ENCODE results near the gene CD58.
"Not testable (repeated sequence)": the region's sequence is repeated elsewhere in the genome, so short reads cannot be mapped to it uniquely, and the experiment has no call there.

The CD58 gene

DNA sequence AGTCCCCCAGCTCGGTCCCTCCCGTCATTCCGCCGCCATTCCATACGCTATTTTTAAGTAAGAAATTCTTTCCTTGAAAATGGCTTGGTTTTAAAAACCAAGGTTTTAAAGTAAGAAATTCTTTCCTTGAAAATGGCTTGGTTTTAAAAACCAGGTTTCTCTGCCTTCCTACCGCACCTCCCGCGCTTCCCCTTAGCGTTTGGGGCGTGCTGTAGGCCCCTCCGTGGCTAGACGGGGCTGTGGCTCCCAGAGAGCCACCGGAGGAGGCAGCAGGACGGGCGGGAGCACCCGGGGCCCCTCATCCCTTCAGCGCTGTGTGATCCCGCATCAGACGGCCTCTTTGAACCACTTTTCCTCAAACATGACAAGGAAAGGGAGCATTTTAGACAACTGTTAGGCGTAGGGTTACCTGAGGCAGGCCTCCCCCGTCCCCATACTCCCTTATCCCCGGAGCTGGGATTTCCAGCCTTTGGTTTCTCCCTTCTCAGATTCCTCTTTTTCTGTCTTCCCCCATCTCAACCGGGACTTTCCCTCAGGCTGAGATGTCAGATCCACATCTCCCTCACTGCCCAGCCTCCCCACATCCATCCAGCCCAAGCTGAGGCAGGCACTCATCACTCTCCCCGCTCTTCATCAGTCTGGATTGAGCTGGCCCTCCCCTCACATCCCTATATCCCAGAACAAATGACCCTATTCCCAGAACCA is 541 bp upstream of the CD58 start:
- DNase-seq (ENCODE audit: low read depth in 2 of 2) = no peak

DNA sequence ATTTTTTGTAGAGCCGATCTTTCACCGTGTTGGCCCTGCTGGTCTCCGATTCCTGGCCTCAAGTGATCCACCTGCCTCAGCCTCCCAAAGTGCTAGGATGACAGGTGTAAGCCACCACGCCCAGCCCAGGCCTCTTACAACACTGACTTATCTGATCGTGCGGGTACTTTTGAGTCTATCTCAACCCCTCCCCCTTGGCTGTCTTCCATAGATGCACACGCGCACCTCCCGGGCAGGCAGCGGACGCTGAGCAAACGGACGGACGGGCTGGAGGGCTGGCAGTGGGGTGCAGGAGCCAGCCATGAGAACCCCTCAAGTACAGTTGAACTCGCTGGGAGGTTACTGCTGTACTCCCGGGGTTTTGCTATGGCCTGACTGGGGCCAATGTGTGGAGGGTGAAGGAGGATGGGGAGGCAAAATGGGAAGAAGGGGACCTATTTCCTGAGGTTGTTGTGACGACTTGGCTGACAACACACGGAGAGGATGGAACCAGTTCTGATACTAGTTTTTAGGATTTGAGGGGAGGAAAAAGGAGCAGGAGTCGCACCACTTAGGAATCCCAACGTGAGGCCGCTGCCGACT is 959 bp downstream of the CD58 start:
- DNase-seq (ENCODE audit: low read depth in 2 of 2) = peak in 1 of 2 donors; percentile 46

DNA sequence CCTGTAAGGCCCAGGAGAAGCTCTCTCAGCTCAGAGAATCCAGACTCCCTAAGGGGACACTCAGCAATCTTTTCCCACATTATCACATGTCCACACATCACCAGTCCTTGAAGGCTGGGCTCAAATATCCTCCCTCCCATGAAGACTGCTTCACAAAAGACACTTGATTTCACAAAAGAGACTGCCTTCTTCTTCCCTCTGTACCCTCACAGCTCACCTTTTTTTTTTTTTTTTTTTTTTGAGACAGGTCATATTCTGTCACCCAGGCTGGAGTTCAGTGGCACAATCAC is 1.5 kb downstream of the CD58 start:
- no peak for DNase-seq (ENCODE audit: low read depth in 2 of 2)

DNA sequence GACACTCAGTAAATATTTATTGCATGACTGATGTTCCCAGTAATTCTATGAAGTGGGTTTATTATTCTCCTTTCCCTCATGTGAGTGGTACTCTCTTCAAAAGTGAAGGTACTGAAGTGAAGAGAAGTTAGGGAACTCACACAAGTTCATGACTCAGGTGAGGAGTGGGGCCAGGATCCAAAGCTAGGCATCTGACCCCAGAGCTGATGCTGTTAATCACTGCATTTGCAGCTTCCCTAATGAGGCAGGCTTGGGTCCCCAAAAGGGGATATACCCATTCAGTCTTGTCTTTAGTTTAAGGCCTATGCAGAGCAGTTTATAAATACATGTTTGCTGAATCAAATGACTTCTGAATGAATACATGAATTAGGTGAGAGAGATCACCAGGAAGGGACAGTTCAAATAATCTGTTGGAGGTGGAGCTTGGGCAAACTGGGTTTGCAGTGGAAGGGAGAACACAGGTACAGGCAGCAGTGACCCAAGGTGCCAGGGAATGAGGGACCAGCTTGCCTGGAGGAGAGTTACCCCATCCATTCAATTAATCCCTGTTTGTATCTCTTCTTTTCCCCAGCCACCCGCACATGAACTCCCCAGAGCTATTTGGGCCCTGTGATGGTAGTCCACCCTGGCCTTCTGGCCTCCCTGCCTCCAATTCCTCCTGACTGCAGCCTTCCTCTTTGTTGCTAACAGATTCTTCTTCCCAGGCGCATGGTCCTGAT is 2.0 kb downstream of the CD58 start:
- DNase-seq (ENCODE audit: low read depth in 2 of 2) = no peak

DNA sequence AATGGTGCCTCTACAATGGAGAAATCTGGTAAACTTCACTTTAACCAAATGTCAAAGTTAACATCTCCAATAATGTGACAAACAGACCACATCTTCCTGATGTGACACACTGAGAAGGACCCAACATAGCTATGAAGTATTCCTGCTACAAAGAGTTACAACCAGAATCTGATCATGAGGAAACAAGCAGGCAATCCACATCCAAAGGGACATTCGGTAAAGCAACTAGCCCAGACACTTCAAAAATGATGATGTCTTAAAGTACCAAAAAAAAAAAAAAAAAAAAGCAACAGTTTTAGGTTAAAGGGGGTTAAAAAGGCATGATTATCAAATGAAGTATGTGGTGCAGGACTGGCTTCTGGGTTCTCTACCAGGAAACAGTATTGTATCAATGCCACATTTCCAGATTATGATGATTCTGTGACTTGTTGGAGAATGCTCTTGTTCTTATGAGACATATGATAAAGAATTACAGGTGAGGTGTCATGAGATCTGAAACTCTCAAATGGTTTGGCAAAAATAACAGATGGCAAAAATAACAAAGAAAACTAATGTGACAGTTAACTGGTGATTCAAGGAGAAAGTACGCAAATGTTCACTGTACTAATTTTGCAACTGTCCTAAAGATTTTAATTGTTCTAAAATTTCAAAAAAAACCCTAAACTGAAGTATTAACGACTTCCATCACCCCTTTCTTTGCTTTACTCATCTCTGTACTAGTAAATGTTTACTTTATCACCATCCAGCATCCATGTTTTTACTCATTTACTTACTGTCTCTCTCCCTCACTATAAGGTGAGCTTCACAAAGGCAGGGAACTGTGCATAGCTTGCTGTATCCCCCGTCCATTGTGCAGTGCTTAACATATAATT is 2.8 kb downstream of the CD58 start:
- no peak for DNase-seq (ENCODE audit: low read depth in 2 of 2)

DNA sequence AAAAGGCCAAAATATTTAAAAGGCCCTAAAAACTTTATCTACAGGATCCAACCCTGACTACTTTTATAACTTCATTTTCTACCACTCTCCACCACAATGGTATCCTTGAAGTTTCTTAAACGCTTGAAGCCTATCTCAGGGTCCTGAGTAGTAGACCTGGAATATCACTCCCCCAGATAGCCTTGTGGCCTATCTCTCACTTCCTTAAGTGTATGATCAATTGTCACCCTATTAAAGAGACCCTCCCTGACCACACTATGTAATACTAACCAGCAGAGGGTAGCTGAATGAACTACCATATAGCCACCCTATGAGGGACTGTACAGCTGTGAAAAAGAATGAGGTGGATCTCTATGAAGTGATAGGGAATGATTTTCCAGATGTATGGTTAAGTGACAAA is 5.6 kb downstream of the CD58 start:
- DNase-seq (ENCODE audit: low read depth in 2 of 2) = no peak

DNA sequence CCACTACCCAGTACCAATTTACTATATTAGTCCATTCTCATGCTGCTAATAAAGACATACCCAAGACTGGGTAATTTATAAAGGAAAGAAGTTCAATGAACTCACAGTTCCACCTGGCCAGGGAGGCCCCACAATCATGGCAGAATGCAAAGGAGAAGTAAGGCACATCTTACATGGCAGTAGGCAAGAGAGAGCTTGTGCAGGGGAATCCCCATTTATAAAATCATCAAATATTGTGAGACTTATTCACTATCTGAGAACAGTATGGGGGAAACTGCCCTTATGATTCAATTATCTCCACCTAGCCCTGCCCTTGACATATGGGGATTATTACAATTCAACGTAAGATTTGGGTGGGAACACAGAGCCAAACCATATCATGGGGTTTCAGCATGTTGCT is 6.4 kb downstream of the CD58 start:
- no peak for DNase-seq (ENCODE audit: low read depth in 2 of 2)

DNA sequence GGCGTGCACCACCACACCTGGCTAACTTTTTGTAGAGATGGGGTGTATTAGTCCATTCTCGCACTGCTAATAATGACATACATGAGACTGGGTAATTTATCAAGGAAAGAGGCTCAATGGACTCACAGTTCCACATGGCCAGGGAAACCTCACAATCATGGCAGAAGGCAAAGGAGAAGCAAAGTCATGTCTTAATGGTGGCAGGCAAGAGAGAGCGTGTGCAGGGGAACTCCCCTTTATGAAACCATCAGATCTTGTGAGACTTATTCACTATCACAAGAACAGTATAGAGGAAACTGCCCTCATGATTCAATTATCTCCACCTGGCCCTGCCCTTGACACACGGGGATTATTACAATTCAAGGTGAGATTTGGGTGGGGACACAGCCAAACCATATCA is 8.4 kb downstream of the CD58 start:
- DNase-seq (ENCODE audit: low read depth in 2 of 2) = not testable (repeated sequence)

DNA sequence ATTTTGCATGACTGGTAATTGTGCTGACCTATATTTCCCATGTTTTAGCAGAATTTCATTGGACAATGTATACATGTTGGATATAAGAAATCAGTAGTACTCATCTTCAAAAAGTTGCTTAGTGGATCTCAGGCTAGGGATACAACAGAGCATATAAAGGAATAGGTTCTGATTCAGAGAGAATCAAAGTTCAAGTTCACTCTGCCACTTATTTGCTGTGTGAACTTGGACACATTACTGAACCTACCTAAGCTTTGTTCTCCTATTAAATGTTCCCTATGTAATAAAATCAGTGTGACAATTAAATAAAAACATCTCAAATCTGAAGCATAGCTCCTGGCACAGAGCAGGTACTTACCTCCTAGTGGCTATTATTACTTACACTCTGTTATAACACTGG is 9.3 kb downstream of the CD58 start:
- no peak for DNase-seq (ENCODE audit: low read depth in 2 of 2)

DNA sequence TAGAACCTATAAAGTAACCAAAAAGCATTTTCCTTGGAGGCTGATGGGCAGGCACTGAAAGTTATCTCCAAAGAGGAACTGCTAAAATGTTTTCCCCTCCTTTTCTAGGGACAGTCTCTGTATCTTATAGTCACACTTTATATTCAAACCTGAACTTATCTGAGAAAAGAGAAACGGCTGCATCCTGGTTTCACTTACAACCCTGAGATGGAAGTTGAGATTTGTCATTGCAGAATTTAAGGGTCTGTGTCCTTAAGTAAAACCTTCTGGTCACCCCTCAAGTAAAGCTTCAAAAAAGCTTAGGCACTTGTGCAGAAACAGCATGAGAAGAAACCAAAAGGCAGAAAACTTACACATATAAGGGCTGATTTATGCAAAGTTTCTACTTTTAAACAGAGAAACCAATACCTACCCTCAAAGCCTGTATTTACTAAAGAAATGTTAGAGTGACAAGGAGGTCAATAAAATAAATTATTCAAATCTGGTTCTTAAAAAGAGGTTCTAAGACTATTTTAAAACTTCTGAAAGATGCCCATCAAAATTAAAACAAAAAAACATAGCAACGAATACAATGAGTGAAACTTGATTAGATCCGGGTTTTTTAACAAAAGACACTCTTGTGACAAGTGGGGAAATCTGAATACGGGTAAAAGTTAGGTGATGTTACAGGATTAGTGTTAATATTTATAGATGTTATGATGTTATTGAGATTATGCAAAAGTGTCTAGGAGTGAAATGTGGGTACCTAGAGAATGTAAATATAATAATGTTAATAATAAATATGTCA is 9.9 kb downstream of the CD58 start:
- DNase-seq (ENCODE audit: low read depth in 2 of 2) = no peak

DNA sequence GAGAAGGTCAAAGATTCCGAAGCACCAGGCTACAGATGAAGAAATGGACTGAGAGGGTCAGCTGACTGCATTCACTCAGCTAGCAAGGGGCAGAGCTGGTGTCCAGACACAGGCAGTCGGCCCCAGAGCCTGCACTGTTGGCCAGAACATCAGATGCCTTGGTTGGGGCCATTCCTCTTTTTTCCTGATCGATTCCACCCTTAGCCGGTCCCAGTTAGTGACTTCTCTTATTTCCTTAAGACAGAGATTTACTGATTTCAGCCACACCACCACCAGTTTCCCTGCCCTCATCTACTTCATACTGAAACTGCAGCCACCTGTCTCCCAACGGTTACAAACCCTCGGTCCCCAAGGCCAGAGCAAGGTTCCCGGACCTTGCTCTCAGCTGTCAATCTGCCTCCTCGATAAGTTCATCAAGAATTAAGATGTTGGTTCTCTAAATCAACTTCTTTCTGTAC is 11.5 kb downstream of the CD58 start:
- DNase-seq (ENCODE audit: low read depth in 2 of 2) = no peak

DNA sequence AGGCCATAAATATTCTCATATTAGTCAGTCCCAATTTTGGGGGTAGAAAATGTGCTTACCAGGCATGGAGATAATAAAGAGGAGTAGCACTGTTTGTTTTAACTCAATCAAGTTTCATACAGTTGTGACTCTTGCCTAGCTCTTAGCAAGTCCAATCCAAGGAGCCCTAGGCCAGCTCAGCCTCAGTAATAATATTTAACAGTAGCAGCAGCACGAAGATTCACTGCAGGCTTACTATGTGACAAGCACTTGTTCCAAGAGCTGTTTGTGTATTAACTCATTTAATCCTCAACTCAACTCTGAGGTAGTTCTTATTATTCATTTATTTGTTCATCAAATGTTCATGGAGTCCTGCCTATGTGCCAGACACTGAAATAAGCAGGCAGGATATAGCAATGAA is 12.3 kb downstream of the CD58 start:
- no peak for DNase-seq (ENCODE audit: low read depth in 2 of 2)

DNA sequence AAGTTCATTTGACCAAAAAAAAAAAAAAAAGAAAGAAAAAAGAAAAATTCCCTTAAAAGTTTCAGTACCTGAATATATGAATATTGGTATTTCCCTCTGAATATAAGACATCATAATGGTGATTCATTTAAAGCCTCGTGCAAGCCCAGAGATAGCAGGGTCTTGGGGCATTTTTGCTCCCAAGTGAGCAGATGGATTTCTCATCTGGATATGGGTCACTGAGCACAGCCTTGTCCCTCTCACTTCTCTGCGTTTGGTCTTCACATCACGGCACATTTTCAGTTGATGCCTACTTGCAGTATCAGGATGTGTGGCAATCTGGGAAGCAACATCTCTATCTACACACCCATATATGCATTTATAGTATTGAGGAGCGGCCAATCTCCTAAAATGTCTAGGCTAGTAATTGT is 12.7 kb downstream of the CD58 start:
- no peak for DNase-seq (ENCODE audit: low read depth in 2 of 2)

DNA sequence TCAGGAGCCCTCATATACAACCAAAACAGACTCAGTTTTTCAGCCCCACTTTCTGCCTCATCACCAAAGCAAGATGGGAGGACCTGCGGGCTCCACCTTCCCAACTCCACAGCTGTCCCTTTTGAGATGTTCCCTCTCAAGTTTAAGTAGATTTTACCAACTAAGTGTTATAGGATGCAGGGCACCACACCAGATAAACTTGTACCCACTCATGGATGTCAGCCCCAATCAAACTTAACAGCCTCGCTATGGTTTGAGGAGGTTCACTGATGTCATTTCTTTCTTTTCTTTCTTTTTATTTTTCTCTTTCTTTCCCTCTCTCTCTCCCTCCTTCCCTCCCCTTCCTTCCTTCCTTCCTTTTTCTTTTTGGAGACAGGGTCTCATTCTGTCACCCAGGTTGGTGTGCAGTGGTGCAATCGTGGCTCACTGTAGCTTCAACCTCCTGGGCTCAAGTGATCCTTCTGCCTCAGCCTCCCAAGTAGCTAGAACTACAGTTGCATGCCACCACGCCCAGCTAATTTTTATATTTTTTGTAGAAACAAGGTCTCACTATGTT is 13.4 kb downstream of the CD58 start:
- no peak for DNase-seq (ENCODE audit: low read depth in 2 of 2)

DNA sequence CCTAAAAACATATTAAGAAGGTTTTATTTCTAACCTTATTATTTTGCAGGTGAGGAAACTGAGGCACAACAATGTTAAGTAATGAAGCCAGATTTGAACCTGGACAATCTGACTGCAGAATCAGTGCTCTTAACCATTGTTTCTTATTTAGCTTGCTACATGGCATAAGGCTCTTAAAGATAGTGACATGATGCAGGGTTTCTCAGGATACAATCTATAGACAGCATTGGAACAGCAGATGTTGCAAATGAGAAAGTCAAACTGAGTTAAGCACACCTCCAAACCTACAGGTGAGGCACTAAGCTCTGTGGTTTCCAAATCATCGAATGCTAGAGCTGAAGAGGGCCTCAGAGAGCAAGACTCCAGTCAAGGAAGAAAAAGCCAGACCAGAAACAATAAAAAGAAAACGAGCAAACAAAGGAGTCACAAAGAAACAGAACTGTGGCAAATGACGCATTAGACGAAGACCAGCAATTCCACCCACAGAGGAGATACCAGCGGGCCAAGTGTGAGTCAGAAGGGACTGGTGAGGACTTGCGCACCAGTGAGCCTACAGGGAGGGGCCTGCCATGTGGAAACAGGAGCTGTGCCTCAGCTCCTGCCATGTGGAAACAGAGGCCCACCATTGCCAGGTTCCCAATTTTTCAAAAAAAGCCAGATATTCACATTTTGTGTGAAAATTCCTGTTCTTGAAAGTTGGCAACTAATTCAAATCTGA is 14.4 kb downstream of the CD58 start:
- peak; percentile 54 to 77 for DNase-seq (ENCODE audit: low read depth in 2 of 2)

DNA sequence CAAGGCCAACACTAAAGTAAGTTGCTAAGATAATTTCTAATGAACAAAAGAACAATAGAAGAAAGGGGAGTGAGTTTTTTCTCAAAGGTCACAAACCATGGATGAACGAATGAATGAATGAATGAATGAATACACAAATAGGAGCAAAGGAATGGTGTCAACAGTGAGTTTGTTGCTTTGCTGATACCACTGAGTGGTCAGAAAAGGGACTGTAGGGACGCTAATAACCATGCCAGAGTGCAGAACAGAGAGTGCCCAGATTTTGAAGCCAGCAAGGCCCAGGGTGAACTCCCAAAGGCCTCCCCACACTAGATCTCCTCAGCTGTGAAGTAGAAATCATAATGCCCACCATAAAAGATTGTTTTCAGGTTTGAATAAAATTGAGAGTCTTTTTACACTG is 15.9 kb downstream of the CD58 start:
- no peak for DNase-seq (ENCODE audit: low read depth in 2 of 2)

DNA sequence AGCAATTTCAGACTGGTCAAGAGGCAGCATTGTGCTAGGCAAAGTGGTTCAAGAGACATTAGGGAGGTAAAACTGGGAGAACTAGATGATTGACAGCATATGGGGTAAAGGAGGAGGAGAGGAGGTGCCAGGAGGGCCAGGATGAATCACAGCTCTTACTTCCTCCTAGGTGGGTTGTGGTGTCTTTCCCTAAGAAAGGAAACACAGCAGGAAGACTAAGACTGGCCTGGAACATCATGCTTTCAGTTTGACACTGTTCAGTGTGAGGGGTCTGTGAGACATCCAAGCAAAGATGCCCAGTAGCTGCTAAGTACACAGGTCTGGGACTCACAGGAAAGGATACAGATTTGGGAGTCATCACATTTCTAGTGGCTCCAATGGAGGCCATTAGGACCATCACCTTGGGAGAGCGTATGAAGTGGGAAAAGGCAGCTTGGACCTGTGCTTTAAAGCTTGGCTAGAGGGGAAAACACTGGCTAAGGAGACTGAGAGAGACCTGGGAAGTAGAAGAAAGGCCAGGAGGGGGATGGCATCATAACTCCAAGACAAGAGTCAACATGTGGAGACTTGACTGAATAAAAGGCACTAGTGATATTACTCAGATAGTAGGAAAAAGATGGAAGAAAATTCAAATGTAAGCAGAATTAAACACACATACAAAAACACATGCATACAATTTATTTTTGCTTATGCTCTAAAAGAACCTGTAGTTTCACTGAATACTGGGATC is 17.3 kb downstream of the CD58 start:
- DNase-seq (ENCODE audit: low read depth in 2 of 2) = no peak

DNA sequence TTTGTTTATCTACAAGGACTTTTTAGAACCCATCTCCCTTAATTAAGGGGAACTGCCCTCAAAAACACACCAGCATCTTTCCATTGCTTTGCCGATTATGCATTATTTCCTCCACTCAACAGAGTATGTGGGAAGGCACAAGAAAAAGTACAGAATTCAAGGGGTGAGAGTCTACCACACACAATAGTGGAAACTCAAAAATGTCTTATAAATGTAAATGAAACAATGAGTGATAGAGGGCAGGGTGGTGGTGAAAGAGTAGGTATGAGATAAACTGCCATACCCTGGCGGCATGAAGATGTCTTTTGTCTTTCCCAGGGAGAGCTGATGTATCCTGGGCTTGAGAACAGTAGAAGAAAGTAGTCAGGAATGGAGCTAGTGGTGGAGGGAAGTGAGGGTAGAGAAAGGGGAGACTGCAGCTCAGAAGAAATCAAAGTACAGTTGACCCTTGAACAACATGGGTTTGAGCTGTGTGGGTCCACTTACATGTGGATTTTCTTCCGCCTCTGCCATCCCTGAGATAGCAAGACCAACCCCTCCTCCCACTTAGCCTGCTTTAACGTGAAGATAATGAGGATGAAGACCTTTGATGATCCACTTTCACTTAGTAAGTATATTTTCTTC is 24.4 kb downstream of the CD58 start:
- DNase-seq (ENCODE audit: low read depth in 2 of 2) = no peak

DNA sequence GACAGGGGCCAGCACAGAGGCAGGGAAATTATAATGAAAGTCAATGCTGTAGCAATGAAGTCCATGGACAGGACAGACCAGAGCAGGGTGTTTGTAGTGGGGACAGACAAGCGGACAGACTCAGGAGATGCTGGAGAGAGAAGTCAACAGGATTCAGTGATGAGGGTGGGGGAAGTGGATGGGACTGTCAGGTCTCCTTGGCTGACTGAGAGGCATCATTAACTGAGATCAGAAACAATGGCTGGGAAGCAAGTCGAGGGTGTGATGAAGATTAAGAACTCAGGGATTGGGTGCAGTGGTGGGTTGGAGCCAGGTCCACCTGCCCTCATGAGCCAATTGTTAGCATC is 25.5 kb downstream of the CD58 start:
- no peak for DNase-seq (ENCODE audit: low read depth in 2 of 2)

Data from stimulated activated CD4-positive, alpha-beta T cell treated with anti-CD3 and anti-CD28 coated beads, Interleukin-4, amount 100 ng/mL, for 48 hours (primary cell).